Measurements from ENCODE around the gene GTF2A1L. TPM values are rescaled to one million over a fixed set of nuclear protein-coding genes. Genes with fewer than 3 reads are reported as not detected.

The GTF2A1L gene
- polyA plus RNA-seq, 1 donor = 0.33 TPM

- H3K9me3 ChIP-seq (ENCODE audit: control insufficient read depth, low read depth, low read length) = no peaks in the 10 kb centered on the region
- no peaks in the 10 kb centered on the region for H3K36me3 ChIP-seq (ENCODE audit: control insufficient read depth, insufficient read depth, low read length)
- no peaks in the 10 kb centered on the region for H3K4me1 ChIP-seq (ENCODE audit: control insufficient read depth, insufficient read depth, low read length)
- DNase-seq = peak; percentile 49 to 70
- peaks cover 3% of the 10 kb centered on the region for H3K27me3 ChIP-seq (ENCODE audit: control insufficient read depth, insufficient read depth, low read length)
- H3K27ac ChIP-seq (ENCODE audit: low read length) = no peak overlapping the region
- H3K4me3 ChIP-seq (ENCODE audit: low read length) = no peak overlapping the region
- 73% methylated on average over 3 of the region's 7 CpGs for WGBS (ENCODE audit: insufficient coverage, low lambda C conversion rate)
Observed at GRCh38 chr2:48715042-48715899, 97.6 kb downstream of the GTF2A1L start.

- H3K9me3 ChIP-seq (ENCODE audit: control insufficient read depth, low read depth, low read length) = no peaks in the 10 kb centered on the region
- H3K4me3 ChIP-seq (ENCODE audit: low read length) = no peak overlapping the region
- no peaks in the 10 kb centered on the region for H3K36me3 ChIP-seq (ENCODE audit: control insufficient read depth, insufficient read depth, low read length)
- DNase-seq = no peak
- peaks cover 5% of the 10 kb centered on the region for H3K27me3 ChIP-seq (ENCODE audit: control insufficient read depth, insufficient read depth, low read length)
- no CpG with 5 or more reads among the region's 1 CpG for WGBS (ENCODE audit: insufficient coverage, low lambda C conversion rate)
- no peak overlapping the region for H3K27ac ChIP-seq (ENCODE audit: low read length)
- no peaks in the 10 kb centered on the region for H3K4me1 ChIP-seq (ENCODE audit: control insufficient read depth, insufficient read depth, low read length)
Observed at GRCh38 chr2:48715956-48716355, 98.3 kb downstream of the GTF2A1L start.

GRCh38 chr2:48717846-48718245 lies 100.2 kb downstream of the GTF2A1L start:
- H3K36me3 ChIP-seq (ENCODE audit: control insufficient read depth, insufficient read depth, low read length) = no peaks in the 10 kb centered on the region
- no CpG with 5 or more reads among the region's 3 CpGs for WGBS (ENCODE audit: insufficient coverage, low lambda C conversion rate)
- no peaks in the 10 kb centered on the region for H3K4me1 ChIP-seq (ENCODE audit: control insufficient read depth, insufficient read depth, low read length)

GRCh38 chr2:48719480-48720177 lies 102.0 kb downstream of the GTF2A1L start:
- Histone ChIP-seq H3K4me3 (ENCODE audit: low read length) (no peak overlapping the region), H3K9me3 (ENCODE audit: control insufficient read depth, low read depth, low read length) (no peaks in the 10 kb centered on the region), H3K27me3 (ENCODE audit: control insufficient read depth, insufficient read depth, low read length) (peaks cover 3% of the 10 kb centered on the region), H3K4me1 (ENCODE audit: control insufficient read depth, insufficient read depth, low read length) (no peaks in the 10 kb centered on the region), H3K27ac (ENCODE audit: low read length) (no peak overlapping the region), H3K36me3 (ENCODE audit: control insufficient read depth, insufficient read depth, low read length) (no peaks in the 10 kb centered on the region)
- WGBS (ENCODE audit: insufficient coverage, low lambda C conversion rate) = no CpG with 5 or more reads among the region's 3 CpGs
- DNase-seq = no peak

More at GRCh38 chr2:48717846-48718245, 100.2 kb downstream of the GTF2A1L start:
- no peak for DNase-seq
- H3K27me3 ChIP-seq (ENCODE audit: control insufficient read depth, insufficient read depth, low read length) = peaks cover 3% of the 10 kb centered on the region
- H3K27ac ChIP-seq (ENCODE audit: low read length) = no peak overlapping the region
- H3K4me3 ChIP-seq (ENCODE audit: low read length) = no peak overlapping the region
- H3K9me3 ChIP-seq (ENCODE audit: control insufficient read depth, low read depth, low read length) = no peaks in the 10 kb centered on the region

GRCh38 chr2:48721158-48721557 lies 103.5 kb downstream of the GTF2A1L start:
- no peak overlapping the region for H3K4me3 ChIP-seq (ENCODE audit: low read length)
- DNase-seq = no peak
- 100% methylated on average over 1 of the region's 2 CpGs for WGBS (ENCODE audit: insufficient coverage, low lambda C conversion rate)
- peaks cover 5% of the 10 kb centered on the region for H3K27me3 ChIP-seq (ENCODE audit: control insufficient read depth, insufficient read depth, low read length)
- H3K4me1 ChIP-seq (ENCODE audit: control insufficient read depth, insufficient read depth, low read length) = no peaks in the 10 kb centered on the region
- no peaks in the 10 kb centered on the region for H3K36me3 ChIP-seq (ENCODE audit: control insufficient read depth, insufficient read depth, low read length)
- H3K27ac ChIP-seq (ENCODE audit: low read length) = no peak overlapping the region
- no peaks in the 10 kb centered on the region for H3K9me3 ChIP-seq (ENCODE audit: control insufficient read depth, low read depth, low read length)

- no peaks in the 10 kb centered on the region for H3K9me3 ChIP-seq (ENCODE audit: control insufficient read depth, low read depth, low read length)
- peaks cover 5% of the 10 kb centered on the region for H3K27me3 ChIP-seq (ENCODE audit: control insufficient read depth, insufficient read depth, low read length)
- DNase-seq = no peak
- no peak overlapping the region for H3K4me3 ChIP-seq (ENCODE audit: low read length)
- no peaks in the 10 kb centered on the region for H3K4me1 ChIP-seq (ENCODE audit: control insufficient read depth, insufficient read depth, low read length)
- H3K27ac ChIP-seq (ENCODE audit: low read length) = no peak overlapping the region
- H3K36me3 ChIP-seq (ENCODE audit: control insufficient read depth, insufficient read depth, low read length) = no peaks in the 10 kb centered on the region
- WGBS (ENCODE audit: insufficient coverage, low lambda C conversion rate) = no CpG with 5 or more reads among the region's 1 CpG
Observed at GRCh38 chr2:48722391-48722790, 104.7 kb downstream of the GTF2A1L start.

DNA sequence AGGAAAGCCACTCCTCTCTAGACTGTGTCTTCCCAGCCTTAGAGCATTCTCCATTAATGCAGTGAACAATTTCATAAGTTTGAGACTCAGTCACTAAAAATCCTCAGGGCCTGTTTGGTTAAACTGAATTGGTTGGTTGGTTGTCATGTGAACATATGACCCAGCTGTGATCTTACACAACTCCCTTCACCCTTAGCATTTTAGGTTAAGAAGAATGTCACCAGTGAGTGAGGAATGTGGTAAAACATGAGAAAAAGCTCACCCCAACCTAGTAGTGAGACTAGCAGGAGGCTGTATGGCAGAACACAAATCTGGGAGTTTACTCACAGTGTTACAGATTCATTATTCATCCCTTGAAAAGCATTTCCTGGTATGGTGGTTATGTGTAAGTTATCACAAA lies 105.5 kb downstream of the GTF2A1L start:
- Histone ChIP-seq H3K9me3 (ENCODE audit: control insufficient read depth, low read depth, low read length) (no peaks in the 10 kb centered on the region), H3K27ac (ENCODE audit: low read length) (no peak overlapping the region), H3K27me3 (ENCODE audit: control insufficient read depth, insufficient read depth, low read length) (peaks cover 5% of the 10 kb centered on the region), H3K4me3 (ENCODE audit: low read length) (no peak overlapping the region), H3K36me3 (ENCODE audit: control insufficient read depth, insufficient read depth, low read length) (no peaks in the 10 kb centered on the region), H3K4me1 (ENCODE audit: control insufficient read depth, insufficient read depth, low read length) (no peaks in the 10 kb centered on the region)
- no peak for DNase-seq

GRCh38 chr2:48724278-48724677 lies 106.6 kb downstream of the GTF2A1L start:
- Histone ChIP-seq H3K36me3 (ENCODE audit: control insufficient read depth, insufficient read depth, low read length) (no peaks in the 10 kb centered on the region), H3K4me1 (ENCODE audit: control insufficient read depth, insufficient read depth, low read length) (no peaks in the 10 kb centered on the region), H3K27ac (ENCODE audit: low read length) (no peak overlapping the region), H3K4me3 (ENCODE audit: low read length) (no peak overlapping the region), H3K9me3 (ENCODE audit: control insufficient read depth, low read depth, low read length) (no peaks in the 10 kb centered on the region), H3K27me3 (ENCODE audit: control insufficient read depth, insufficient read depth, low read length) (peaks cover 5% of the 10 kb centered on the region)
- WGBS (ENCODE audit: insufficient coverage, low lambda C conversion rate) = no CpG with 5 or more reads among the region's 2 CpGs
- no peak for DNase-seq

- no CpG with 5 or more reads among the region's 7 CpGs for WGBS (ENCODE audit: insufficient coverage, low lambda C conversion rate)
- Histone ChIP-seq H3K27ac (ENCODE audit: low read length) (no peak overlapping the region), H3K4me3 (ENCODE audit: low read length) (no peak overlapping the region), H3K9me3 (ENCODE audit: control insufficient read depth, low read depth, low read length) (no peaks in the 10 kb centered on the region), H3K27me3 (ENCODE audit: control insufficient read depth, insufficient read depth, low read length) (peaks cover 2% of the 10 kb centered on the region), H3K4me1 (ENCODE audit: control insufficient read depth, insufficient read depth, low read length) (no peaks in the 10 kb centered on the region), H3K36me3 (ENCODE audit: control insufficient read depth, insufficient read depth, low read length) (no peaks in the 10 kb centered on the region)
- DNase-seq = no peak
Observed at GRCh38 chr2:48725696-48726494, 108.2 kb downstream of the GTF2A1L start.

DNA sequence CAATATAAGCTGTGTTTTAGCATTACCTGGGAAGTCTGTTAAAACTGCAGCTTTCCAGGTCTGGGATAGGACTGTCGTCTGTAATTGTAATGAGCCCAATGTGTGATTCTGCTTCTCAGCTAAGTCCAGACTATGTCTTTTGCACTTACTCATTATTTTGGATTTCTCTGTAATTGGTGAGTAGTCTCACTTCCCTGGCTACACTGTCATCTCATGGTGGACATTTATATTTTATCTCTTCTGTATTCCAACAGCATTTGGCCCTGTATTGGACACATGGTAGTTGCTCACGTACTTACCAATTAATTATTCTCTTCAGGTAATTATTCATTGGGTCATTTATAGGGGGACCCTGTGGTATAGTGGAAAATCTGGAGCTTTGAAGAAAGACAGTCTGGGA lies 109.9 kb downstream of the GTF2A1L start:
- H3K27ac ChIP-seq (ENCODE audit: low read length) = no peak overlapping the region
- H3K9me3 ChIP-seq (ENCODE audit: control insufficient read depth, low read depth, low read length) = no peaks in the 10 kb centered on the region
- no peaks in the 10 kb centered on the region for H3K4me1 ChIP-seq (ENCODE audit: control insufficient read depth, insufficient read depth, low read length)
- H3K36me3 ChIP-seq (ENCODE audit: control insufficient read depth, insufficient read depth, low read length) = no peaks in the 10 kb centered on the region
- H3K27me3 ChIP-seq (ENCODE audit: control insufficient read depth, insufficient read depth, low read length) = peaks cover 9% of the 10 kb centered on the region
- WGBS (ENCODE audit: insufficient coverage, low lambda C conversion rate) = 100% methylated on average over 1 of the region's 2 CpGs
- DNase-seq = no peak
- H3K4me3 ChIP-seq (ENCODE audit: low read length) = no peak overlapping the region
